ENCODE measurements around the gene ZSCAN26.

- TF ChIP-seq CTCF (IDR thresholded peaks at IDR 0.05) (no peak), EZH2 (IDR thresholded peaks at IDR 0.05; ENCODE audit: borderline replicate concordance, insufficient read depth, low read depth, low read length, poor library complexity, severe bottlenecking) (no peak)
Measured at GRCh38 chr6:28266563-28266961, 381 bp upstream of the ZSCAN26 start.

Measured in B cell (primary cell).